HK-2 (cell line): ENCODE data around the gene ATAT1.

Source experiments
- DNase-seq: peaks from one replicate; pipeline ENCODE4 v3.0.0-alpha.2; 2018; ENCODE audit not compliant: unreplicated experiment

ATAT1 gene

DNA sequence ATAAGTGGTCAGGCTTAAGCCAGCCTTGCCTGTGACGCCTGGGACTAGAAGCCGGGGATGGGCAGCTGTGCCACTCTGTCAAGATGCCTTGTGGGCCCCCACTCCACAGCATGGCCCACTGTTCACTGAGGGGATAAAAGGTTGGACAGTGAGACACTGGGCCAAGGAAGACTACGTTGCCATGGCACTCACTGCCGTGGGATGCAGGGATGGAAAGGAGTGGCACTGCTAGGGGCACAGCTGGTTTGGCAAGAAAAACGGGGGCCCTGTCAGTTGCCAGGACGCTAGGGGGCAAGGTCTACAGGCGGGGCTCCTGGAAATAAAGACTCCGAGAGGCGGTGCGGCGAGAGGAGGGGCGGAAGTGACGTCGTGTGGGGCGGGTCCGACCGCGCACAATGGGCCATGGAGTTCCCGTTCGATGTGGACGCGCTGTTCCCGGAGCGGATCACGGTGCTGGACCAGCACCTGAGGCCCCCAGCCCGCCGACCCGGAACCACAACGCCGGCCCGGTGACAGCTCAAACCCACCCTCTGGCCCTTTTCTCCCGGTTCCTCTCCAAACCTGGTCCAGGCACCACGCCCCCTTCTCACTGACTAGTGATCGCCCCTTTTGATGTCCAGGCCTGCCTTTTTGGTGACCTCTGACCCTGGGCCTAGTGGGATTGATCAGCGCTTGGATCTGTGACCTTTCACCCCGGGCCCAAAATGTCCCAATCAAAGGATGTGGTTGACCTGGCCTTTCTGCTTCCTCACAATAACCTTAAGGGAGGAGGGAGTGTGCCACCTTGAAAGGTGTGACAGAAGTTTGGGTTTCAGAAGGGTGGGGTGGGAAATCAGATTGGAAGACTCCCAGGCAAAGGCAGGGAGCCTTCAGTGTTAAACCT is at the start of gene ATAT1:
ATAT1 (plus strand) TSS at position 391 of the 883 bp plus-strand sequence.
- DNase-seq = peak; percentile 81

GRCh38 chr6:30578051-30578450 is 48.6 kb upstream of the ATAT1 start:
- no peak for DNase-seq

GRCh38 chr6:30583921-30584320 is 42.8 kb upstream of the ATAT1 start:
- DNase-seq = no peak

DNA sequence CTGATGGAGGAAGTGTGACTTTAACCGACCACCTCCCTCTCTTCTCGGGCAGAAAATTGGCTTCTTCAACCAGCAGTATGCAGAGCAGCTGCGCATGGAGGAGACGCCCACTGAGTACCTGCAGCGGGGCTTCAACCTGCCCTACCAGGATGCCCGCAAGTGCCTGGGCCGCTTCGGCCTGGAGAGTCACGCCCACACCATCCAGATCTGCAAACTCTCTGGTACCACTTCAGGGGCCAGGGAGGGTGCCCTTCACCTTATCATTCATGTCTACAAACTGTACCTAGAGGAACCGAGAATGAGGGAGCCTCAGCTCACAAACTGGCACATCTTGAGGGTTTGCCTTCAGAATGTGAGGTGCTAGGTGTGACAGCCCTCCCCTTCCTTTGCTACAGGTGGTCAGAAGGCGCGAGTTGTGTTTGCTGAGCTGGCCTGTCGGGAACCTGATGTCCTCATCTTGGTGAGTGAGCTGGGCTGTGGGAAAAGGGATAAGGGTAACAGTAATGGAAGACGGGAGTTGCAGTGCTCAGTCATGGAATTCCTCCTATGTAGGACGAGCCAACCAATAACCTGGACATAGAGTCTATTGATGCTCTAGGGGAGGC is 36.8 kb upstream of the ATAT1 start:
- no peak for DNase-seq

GRCh38 chr6:30590509-30590908 is 36.2 kb upstream of the ATAT1 start:
- no peak for DNase-seq

GRCh38 chr6:30591008-30591407 is 35.7 kb upstream of the ATAT1 start:
- no peak for DNase-seq

DNA sequence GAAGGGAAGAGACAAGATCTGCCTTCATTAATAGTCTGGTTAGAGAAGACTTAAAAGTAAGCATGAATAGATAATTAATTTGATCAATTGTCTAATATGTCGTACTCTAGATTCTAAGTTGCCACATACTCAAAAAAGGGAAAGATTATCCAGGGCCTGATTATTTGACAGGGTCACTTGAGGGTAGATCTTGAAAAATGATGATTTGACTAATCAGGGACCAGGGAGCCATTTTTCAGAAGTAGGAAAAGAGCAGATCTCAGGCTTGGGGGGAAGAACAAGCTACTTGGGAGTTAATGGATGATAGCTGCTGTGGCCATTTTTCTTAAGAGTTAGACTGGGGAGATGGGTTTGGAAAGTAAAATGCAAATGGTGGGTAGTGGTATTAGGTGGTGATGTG is 34.4 kb upstream of the ATAT1 start:
- no peak for DNase-seq

- peak; percentile 72 for DNase-seq
These were observed 29.1 kb upstream of the ATAT1 start for GRCh38 chr6:30597315-30598144.

- no peak for DNase-seq
These were observed 27.6 kb upstream of the ATAT1 start for GRCh38 chr6:30598912-30599624.

- DNase-seq = no peak
These were observed 26.9 kb upstream of the ATAT1 start for GRCh38 chr6:30599625-30600324.

GRCh38 chr6:30600451-30600961 is 26.2 kb upstream of the ATAT1 start:
- no peak for DNase-seq

DNA sequence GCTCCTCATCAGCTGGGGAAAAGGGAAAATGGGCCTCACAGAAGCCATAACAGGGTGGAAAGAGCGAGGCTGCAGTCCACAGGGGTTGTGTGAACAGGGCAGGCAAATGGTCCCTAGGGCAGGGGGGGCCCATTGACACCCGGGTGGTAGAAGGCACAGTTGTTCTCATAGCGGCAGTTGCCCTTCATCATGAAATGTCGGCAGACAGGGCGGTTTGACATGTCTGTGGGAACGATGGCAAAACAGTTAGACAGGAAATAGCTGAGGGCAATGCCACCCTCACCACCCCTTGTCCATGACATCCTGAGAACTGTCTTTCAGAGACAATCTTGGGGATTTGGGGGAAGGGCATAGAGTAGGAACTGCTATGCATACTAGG is 25.2 kb upstream of the ATAT1 start:
- DNase-seq = no peak

- no peak for DNase-seq
These were observed 24.6 kb upstream of the ATAT1 start for GRCh38 chr6:30601815-30602641.

DNA sequence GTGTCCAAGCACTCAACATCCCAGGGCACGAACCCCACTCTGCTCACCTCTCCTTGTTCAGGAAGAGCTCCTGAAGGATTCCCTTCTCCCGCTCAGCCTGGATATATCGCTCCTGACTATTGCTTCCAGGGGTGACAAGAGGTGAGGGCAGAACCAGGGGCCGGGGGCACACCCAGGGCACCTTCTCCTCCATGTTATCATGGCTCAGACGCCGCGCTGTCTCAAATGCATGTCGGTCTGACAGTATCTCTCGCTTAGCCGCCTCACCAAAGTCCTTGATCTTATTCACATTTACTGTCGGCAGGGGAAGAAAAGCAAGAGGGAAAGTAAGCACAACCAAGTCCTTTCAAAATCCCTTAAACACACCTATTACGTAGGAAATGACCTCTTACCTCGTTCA is 22.7 kb upstream of the ATAT1 start:
- no peak for DNase-seq

DNA sequence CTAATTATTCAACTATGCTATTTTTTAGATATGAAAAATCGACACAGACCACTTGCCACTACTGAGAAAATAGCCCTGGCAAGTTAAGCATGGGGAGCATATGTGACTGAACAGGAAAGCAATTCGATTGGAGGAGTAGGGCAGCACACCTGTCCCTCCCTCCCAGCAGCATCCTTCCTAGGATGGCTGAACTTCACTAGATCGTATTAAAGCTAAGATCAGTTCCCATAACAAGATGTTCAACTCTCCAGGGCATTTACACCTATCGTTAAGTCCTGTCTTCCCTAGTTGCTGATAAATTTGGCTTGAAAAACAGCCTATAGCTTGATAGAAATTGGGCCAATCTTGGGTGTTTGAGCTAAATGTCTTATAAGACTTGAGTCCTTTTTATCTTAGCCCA is 16.6 kb upstream of the ATAT1 start:
- no peak for DNase-seq

DNA sequence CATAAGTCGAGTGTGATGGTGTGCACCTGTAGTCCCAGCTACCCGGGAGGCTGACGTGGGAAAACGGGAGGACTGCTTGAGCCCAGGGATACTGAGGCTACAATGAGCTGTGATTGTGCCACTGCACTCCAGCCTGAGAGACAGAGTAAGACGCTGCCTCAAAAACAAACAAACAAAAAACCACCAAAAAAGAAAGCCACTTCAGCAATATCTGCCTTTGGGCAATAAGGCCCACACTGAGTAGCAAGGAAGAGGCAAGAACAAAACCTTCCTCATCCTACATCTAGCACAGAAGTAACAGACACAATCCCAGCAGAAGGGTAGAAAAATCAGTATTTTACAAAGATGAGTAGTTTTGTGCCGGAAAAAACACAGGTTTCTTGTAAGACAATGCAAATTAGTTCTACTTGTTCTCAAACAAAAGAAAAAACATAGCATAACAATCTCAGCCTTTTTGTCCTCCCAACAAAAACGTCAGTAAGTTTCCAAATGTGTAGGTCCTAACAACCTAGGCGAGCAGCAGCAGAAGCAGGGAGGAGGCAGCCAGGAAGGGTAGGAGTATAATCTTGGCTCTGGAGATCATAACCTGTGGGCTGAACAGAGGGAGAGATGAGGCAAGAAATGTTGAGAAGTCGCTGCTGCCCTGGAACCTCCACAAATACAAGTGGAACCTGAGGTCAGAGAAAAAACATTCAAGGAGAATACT is 15.4 kb upstream of the ATAT1 start:
- DNase-seq = no peak

DNA sequence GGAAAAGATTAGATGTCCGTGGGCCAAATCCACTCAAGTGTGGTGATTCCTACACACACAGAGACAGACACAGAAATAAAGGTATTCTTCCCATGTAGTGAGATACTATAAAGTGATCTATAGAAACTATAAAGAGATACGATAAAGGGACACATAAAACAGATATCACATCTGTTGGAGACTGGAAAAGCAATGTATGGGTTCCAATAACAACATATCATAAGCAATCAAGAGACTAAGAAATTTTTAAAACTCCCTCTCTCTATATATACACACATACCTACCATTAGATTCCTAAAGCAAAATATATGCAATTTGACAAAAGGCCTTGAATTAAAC is 14.8 kb upstream of the ATAT1 start:
- DNase-seq = no peak

DNA sequence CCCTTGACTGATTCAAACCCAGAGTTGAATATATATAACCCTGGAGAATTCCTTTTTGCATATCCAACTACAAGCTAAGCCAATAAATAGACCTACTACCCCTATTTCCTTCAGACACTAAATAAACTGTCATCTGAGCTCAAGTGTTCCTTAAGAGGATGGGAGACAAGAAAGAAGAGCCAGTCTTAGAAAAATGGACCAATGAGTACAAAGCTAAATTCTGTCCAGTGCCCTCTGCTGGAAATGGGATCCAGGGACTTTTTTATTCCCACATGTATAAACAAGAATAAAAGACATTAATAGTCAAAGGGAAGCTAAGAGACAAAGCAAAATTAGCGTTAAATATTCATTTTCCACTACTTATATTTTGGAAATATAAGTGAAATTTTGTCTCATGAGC is 14.5 kb upstream of the ATAT1 start:
- DNase-seq = no peak

GRCh38 chr6:30612687-30613248 is 13.9 kb upstream of the ATAT1 start:
- DNase-seq = peak; percentile 54
